ENCODE results near the gene JUNB.

DNA sequence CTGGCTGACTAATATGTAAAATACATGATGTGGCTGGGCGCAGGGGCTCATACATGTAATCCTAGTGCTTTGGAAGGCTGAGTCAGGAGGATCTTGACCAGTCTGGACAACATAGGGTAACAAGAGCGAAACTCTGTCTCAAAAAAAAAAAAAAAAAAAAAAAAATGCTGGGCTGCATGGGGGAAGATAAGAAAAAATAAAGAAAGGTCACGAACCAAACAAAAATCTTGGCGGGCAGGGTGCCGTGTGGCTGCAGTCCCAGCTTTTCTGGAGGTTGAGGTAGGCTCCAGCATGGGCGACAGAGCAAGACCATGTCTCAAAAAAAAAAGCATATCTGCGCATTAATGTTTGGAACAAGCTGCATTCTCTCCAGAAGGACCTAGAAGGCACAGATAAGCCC lies 23.8 kb downstream of the JUNB start:
- TF ChIP-seq ZNF830 (tag by site-specific recombination; IDR thresholded peaks at IDR 0.05; ENCODE audit: low read depth) (no peak), ZBTB26 (tag by site-specific recombination; optimal IDR thresholded peaks at IDR 0.05) (no peak), CTCF (tag by site-specific recombination; IDR thresholded peaks at IDR 0.05) (no peak), YY1 (tag by site-specific recombination; IDR thresholded peaks at IDR 0.05) (no peak), ZNF335 (tag by site-specific recombination; conservative IDR thresholded peaks at IDR 0.05) (no peak)
- TF ChIP-seq, protein P1, sequence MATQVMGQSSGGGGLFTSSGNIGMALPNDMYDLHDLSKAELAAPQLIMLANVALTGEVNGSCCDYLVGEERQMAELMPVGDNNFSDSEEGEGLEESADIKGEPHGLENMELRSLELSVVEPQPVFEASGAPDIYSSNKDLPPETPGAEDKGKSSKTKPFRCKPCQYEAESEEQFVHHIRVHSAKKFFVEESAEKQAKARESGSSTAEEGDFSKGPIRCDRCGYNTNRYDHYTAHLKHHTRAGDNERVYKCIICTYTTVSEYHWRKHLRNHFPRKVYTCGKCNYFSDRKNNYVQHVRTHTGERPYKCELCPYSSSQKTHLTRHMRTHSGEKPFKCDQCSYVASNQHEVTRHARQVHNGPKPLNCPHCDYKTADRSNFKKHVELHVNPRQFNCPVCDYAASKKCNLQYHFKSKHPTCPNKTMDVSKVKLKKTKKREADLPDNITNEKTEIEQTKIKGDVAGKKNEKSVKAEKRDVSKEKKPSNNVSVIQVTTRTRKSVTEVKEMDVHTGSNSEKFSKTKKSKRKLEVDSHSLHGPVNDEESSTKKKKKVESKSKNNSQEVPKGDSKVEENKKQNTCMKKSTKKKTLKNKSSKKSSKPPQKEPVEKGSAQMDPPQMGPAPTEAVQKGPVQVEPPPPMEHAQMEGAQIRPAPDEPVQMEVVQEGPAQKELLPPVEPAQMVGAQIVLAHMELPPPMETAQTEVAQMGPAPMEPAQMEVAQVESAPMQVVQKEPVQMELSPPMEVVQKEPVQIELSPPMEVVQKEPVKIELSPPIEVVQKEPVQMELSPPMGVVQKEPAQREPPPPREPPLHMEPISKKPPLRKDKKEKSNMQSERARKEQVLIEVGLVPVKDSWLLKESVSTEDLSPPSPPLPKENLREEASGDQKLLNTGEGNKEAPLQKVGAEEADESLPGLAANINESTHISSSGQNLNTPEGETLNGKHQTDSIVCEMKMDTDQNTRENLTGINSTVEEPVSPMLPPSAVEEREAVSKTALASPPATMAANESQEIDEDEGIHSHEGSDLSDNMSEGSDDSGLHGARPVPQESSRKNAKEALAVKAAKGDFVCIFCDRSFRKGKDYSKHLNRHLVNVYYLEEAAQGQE (tag by site-specific recombination; IDR thresholded peaks at IDR 0.05): no peak

Data from HEK293 (cell line).